ENCODE data around the gene DCTD.

DCTD gene

DNA sequence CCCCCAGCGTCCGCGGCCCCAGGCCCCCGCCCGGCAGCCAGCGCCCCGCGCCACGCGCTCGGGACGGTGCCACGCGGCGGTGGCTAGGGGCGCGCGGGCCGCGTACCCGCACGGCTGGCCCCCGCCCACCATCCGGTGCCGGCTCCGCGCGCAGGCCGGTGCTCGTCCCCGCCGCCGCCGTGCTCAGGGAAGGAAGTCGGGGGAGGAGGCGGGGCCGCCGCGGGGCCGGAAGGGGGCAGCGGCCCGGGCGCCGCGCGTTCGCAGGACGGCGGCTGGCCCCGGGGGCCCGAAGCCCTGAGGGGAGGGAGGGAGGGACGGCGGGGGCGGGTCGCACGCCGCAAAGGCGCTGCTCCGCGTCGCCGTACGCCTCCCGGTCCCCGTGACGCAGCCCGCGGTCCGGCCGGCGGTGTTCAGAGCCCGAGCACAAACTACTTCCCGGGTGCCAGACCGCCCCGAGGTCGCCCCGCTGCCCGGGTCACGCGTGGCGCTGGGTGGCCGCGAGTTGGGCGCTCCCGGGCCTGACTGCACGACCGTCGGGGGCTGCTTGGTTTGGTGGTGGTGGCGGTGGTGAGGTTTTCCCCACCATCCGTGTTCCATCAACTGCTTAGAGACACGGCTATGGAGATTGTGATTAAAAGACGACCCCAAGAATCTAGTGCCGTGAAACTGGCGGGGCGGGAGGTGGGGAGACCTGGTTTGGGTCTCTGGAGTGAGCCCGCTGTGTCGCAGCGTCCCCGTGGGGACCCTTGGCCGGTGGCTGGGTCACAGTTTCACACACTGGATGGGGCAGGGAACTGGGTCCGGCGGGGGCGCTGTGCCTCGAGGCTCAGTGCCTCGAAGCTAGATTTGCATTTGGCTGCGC lies at the start of gene DCTD:
TSS of gene DCTD (minus strand) at position 205 of the 862 bp plus-strand sequence. CDS start 1,818 bp downstream, outside the sequence.
- DNase-seq, result no peak

DNA sequence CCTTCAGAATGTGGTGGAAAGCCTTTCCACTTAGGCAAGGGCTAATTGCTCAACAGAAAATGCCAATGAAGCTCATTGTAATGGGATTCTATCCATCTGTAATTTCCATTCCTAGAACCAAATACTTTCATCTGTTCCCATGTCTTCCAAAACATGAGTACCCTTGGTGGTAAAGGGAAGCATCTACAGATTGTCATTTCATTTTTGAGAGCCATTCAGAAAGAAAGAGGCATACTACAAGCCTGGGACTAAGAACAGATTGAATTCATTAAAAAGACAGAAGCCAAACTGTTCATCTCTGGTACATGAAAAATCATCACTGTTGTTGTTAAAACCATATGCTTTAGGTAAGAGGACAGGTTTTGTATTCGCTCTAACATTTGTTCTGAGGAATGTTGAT lies 43.6 kb upstream of the DCTD start:
- DNase-seq, result no peak

DNA sequence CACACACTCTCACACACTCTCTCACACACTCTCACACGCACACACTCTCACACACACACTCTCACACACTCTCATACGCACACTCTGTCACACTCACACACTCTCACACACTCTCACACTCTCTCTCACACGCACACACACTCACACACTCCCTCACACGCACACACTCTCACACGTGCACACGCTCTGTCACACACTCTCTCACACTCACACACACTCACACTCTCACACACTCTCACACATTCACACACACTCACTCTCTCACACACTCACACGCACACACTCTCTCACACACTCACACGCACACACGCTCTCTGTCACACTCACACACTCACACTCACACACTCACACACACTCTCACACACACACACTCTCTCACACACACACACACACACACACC lies 43.0 kb upstream of the DCTD start:
- no peak for DNase-seq

DNA sequence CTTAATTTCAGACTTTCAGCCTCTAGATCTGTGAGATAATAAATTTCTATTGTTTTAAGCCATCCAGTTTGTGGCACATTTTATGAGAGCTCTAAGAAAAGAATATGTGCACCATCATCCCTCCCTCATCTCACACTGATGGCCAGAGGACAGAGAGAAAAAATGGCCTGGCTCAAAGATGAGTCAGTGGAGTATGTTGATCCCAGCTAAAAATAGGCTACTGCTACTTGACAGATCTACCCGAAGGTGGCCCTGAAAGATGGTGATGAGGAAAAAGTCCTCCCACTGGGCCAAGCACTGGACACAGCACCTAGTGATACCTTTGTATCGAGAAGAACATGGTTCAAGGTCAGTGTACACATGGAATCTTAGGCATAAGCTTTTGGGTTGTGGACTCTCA lies 38.2 kb upstream of the DCTD start:
- no peak for DNase-seq

DNA sequence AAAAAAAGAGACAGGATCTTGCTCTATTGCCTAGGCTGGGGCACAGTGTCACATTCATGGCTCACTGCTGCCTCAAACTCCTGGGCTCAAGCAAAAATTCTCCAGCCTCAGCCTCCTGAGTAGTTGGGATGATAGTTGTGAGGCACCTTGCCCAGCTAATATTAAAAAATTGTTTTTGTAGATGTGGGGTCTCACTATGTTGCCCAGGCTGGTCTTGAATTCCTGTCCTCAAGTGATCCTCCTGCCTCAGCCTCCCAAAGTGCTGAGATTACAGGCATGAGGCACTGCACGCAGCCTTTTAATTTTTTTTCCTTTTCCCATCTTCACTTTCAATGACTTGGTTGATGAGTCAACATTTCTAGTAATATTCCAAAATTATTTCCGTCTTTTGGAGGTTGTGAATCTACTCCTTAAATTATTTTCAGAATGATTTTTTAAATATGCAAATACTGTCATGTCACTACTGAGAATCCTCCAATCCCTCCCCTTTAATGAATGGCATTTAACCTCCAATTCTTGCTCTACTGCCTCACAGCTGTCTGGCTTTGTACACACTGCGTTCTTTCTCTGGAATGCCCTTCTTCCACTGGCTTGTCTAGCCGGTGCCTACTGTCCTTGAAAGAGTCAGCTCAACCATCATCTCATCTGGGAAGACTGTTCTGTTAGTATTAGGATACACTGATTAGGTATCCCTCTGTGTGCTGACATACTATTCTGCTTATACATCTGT lies 27.5 kb upstream of the DCTD start:
- DNase-seq, result no peak

DNA sequence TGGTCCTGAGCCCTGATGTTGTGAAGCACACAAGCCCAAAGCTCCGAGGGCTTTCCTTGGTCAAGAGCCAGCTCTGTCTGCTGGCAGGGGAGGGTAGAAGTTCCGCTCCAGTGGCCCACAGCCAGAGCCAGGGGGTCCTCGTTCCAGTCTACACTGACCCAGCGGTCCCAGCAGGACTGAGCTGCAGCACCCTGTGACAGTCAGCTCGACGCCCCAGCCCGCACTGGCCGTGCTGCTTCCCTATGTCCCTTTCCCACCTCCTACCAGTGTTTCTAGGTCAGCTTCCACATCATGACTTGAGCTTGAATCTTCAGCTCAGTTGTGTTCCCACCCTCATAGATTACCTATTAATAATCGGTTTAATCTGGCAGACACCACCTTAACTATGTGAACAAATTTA lies 22.5 kb upstream of the DCTD start:
- DNase-seq, result no peak

DNA sequence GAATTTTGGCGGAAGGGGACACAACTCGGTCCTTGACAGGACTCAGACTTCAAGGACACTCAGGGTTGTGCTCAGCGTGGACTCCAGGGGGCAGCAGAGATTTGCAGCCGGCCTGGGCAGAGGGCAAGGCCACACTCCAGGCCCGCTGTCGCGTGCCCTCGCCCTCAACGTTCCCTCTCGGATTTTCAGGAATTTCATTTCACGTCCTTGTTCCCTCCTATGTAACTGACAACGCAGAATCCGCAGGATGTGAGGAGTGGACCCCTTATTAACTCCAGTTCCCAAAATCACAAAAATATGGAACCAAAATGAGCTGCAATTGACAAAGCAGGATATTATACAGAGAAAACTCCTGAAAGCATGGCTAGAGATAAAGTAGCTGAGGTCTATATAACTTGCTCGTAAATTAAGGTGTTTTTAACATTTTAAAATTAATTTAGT lies 21.0 kb upstream of the DCTD start:
- no peak for DNase-seq

DNA sequence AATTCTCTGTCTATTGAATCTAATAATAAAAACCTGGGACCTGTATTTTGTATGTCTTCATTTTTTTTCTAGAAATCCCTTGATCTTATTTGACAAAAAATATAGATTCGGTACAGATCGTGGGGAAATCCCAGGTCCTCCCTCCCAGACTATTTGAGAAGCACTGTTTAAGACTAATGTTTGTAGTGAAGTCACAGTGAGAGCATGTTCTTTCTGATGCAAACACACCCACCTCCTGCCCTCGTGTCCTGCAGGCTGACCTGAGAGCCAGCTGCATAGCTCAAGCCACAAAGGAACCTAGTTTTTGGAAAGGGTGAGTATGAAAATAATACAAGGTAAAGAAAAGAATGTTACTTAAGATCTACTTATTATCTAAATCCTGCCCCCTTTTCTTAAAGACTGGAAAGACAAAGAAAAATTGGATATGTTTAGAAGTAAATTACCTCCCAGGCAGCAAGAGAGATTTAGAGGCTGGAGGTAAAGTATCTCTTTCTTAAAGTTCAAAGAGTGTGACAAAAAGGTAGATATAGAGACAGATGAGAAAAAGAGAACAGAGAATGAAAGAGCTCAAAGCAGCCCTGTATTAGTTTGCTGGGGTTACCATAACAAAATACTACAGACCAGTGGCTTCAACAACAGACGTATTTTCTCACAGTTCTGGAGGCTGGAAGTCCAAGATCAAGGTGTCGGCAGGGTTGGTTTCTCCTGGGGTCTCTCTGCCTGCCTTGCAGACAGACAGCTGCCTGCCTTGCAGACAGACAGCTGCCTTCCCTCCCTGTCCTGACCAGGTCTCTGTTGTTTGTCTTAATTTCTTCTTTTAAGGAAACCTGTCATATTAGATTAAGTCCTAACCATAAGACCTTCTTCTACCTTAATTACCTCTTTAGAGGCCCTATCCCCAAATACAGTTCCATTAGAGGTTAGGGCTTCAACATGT lies 20.4 kb upstream of the DCTD start:
- no peak for DNase-seq

DNA sequence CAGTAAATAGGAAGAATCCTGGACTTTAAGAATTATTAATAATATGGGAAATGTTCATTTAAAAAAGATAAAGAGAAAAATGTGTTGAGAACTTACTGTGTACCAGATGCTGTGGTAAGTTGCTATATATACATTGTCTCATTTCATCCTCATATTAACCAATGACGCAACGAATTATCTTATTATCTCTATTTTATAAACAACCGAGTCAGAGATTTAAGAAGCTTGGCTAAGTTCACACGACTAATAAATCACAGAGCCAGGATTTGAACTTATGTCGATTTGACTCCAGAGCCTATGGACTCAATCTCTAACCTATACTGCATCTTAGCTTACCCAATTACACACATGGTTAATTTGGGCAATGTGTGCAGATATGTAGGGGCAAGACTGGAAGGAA lies 15.5 kb upstream of the DCTD start:
- no peak for DNase-seq

DNA sequence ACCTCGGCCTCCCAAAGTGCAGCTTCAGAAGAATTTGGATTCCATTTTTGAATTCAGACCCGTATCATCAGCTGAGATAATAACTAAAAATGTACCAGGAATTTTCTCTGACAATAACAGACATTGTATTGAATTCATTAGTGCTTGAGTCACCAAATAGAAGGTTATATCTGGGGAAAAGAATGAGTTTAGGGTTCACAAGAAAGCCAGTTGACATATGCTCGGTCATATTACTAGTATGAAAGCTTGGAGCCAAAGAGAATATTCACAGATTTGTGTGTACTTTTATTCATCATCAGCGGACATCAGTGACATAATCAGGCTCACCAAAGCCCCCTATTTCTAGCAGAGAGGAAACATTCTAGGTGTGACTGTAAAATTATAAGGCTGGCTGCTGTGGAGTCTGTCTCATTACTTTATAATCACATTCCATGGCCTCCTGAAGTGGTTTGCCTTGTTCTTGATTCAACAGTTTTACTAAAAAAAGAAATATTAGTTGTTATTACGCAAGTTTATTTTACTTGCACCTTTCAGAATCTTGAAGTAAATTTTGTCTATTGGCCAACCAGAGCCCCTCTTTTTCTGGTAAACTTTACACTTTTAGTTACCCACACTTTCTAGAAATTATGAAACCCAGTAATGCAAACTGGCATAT lies 14.6 kb upstream of the DCTD start:
- DNase-seq, result no peak

DNA sequence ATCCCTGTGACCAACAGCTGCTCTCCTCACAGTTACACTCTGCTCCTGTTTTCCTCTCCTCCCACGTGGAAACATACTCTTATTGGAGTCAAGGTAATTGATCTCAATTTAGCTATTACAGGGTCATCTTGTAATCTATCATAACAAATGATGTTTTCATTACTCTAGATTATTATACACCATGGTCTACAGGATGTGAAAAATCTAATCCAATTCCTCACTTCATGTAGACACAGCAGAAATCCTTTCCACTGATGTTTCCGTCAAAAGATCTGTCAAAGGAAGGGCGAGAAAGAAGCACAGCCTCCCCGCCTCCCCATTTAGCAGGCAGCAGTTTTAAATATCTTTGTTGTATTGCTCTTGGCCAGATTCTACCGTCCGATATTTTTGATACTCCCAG lies 13.7 kb upstream of the DCTD start:
- DNase-seq, result no peak

DNA sequence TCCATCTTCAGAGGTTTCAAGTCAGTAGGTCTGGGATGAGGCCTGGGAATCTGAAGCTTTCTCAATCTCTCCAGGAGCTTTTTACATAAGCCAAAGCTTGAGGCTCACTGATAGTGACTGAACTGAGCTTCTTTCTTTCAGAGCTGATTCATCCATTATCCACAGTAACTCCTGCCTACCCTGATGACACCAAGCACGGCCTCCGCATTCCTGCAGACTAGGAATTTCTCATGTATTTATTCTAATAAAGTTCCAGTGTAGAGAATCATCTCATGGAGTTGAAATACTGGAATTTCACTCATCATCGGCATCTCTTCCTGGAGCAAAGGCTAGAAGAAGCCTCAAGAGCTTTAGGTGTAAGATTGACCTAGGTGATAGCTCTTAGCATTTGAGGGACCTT lies 12.1 kb upstream of the DCTD start:
- no peak for DNase-seq

DNA sequence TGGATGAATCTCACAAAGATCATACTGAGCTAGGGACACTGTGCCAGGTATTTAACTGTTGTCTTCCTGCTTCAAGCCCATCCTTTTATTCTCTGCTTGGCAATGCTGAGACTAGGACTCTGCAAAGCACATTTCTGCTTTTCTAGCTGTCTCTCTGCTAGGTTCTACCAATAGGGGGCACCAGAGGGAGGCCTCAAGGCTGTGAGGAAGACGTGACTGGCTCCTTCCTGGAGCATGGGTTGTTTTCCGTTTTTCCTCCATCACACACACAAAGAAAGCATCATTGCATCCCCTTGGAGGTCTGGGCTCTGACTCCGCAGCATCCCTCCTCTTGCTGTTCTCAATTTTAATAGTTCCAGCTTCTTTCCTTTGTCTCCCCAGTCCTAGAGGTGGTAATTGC lies 10.9 kb upstream of the DCTD start:
- DNase-seq, result no peak

DNA sequence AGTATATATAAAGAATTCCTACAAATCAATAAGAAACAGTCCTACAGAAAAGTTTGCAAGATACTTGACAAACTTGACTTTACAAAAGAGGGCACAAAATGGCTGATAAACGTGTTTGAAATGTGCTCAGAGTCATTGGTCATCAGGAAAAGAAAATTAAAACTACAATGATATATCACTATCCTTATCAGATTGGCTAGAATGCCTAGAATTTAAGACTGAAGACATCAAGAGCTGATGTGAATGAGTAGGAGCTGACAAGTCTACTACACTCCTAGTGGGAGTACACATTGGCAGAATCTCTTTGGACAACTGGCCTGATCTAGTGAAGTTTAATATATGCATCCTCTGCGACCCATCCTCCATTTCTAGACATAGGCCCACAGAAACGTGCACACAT lies 10.3 kb upstream of the DCTD start:
- no peak for DNase-seq

DNA sequence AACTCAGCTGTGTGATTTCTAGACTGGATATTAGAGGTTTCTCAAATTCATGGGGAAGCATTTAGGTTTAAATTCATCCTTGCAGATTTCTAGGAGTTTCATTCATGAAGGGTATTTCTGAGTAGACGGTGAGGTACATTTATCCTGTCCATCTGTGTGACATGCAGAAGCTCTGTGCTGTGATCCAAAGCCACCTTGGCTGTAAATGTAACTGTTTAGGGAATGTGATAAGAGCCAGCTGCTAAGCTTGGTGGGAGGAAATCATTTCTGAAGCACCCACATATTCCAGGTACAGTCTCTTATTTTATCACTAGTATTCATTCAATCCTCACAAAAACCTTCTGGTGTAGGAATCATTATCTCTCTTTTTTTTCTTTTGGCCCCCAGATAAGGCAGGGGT lies 8.7 kb upstream of the DCTD start:
- no peak for DNase-seq

DNA sequence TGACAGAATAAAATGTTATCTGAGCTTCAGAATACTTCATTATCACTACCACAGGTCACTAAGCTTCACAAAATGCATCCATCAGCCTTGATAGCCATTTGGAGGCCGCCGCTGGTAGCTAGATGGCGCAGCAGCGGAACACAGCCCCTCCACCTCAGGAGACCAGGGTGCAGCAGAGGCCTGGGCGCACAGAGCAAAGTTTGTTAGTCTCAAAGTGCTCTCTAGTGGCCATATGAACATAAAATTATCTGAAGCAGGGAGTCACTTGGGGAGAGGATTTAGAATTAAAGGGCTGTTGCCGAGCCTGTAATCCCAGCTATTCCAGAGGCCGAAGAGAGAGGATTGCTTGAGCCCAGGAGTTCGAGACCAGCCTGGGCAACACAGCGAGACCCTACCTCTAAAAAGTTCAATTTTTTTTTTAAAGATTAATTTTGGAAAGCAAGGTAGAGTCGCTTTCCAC lies 8.1 kb upstream of the DCTD start:
- no peak for DNase-seq

DNA sequence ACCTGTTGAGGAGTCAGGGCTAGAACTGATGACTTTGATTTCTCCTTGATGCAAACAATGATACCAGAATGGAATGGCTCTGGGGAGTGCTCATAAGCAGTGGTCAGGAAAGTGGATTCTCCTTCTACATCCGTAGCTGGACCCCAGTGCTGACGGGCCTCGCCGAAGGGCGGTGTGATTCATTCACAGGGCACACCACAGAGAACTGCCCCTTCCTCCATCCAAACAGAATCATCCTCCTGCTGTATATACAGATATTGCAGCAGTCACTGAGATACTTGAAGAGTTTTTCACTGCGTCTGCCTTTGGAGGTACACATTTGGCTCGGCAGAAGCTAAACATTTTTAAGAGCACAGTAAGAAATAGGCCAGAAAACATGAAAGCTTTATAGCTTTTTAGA lies 7.3 kb upstream of the DCTD start:
- no peak for DNase-seq

DNA sequence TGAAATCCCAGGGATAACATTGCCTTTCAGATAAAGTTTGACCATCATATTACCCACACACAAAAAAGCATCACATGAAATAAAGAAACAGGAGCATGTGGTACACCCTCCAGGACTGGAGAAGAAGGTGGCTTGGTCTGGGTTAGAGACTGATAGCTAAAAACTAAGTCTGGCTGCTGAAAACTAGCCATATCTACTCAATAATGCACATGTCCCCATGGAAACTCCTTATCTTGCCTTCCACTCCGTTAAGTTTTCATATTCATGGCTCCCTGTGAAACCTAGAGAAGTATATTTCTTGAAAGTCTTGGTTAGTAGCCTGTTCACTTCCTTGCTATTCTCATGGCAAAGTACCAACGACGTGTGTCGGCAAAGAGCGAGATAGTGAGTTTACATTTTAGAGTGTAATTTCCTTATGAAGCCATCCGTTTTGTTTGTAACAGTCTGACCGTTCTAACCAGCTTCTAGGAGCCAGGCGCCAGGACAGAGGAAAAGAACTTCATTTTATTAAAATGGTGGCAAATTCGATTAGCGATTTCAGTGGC lies 6.7 kb upstream of the DCTD start:
- no peak for DNase-seq

DNA sequence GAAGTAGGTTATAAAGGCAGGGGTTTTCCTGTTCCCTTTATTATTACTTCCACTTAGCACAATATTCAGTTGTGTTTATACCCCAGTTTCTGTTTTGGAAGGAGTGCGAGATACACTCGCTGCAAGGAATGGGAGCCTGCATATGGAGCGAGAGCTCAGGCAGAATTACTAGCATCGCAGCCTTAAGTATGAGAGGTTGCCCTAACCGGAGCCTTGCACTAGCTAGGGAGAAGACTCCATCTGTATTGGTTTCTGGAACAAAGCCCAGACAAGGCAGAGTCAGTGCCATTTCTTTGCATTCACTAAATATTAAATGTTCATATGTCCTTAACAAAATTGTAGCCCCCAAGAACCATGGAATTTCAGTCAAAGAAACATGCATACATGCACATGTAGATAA lies 6.2 kb upstream of the DCTD start:
- DNase-seq, result no peak

DNA sequence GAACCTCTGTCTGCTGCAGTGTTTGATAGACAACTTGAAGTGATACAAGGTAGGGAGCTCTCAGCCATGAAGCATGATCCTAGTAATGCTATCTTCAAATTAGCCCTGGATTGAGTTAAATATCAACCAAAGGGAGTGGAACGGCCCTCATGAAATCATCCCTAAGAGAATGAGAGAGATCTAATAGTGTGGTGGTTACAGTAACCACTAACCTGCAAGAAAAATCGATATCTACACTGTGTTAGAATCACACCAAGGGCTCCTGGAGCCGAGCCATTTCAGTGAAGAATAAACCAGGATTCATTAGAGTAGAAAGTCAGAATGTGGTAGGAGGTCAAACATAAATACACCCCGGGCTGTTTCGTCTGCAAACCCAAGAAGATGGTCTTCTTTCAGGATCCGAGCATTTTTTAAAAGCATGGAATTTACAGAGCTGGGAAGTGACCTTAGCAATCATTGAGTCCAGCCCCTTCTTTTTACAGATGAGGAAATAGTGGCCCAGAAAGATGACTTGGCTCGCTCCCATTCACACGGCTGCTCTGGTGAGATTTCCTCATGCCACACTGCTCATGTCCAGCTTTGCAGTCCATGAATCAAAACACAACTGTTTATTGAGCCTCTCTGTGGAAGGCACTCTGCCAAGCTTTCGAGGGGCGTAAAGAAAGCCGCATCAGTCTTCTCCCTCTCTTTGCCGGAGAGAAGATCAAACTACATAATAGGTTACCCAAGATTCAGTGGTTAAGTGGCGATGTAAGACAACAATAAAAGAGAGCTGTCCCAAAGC lies 5.5 kb upstream of the DCTD start:
- no peak for DNase-seq

DNA sequence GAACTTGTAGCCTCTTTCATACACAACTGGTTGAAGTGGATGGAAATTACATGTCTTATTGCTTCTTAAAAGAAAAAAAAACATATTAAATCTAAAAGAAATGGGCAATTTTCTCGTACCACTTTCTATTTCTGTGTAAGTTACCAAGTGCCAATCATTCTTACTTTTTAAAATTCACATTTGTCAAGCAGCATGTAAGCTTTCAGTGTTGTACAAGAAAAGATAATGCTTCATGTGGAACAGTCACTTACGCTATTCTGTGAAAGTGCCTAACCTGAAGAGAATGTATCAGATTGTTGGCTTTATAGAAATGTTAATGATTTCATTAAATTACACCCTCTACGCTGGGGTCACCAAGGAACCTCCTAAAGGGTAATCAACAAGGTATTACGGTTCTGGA lies 4.4 kb upstream of the DCTD start:
- DNase-seq, result no peak

DNA sequence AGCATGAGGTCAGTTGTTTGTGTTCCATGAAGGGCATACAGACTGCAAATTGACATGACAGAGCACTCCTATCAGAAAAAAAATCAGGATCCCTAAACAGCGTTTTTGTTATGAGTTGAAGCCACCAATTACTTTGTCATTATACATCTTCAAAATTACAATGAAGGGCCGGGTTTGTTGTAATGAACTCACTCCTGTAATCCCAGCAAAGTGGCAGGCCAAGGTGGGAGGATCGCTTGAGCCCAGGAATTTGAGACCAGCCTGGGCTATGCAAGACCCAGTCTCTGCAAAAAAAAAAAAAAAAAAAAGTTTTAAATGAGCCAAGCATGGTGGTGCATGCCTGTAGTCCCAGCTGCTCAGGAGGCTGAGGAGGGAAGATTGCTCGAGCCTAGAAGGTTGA lies 3.5 kb upstream of the DCTD start:
- no peak for DNase-seq

Data from NCI-H187 treated with DMSO at 0.1 percent for 48 hours (cell line).